Thyroid gland (tissue), 4 donors: ENCODE measurements around the gene NKAP. TPM values are rescaled to one million over a fixed set of nuclear protein-coding genes. Genes with fewer than 3 reads are reported as not detected.
"Not testable (repeated sequence)": the region's sequence is repeated elsewhere in the genome, so short reads cannot be mapped to it uniquely, and the experiment has no call there.

Experiments used
- DNase-seq, 2 donors: peaks; one replicate each; pipeline ENCODE4 v3.0.0-alpha.2; 2019
- H3K27ac ChIP-seq, 3 donors: fragments of 200-600 bp; sonication (generic); 1 replicate in 2 of 3; 2 replicates in 1 of 3; pipeline ENCODE4 v1.5.1; 2016 to 2019; ENCODE audit warnings: mild to moderate bottlenecking in 1 of 3, moderate library complexity in 1 of 3
- H3K27me3 ChIP-seq: fragments of 200-600 bp; sonication (generic); one replicate; pipeline ENCODE4 v1.5.1; 2019
- H3K36me3 ChIP-seq, 2 donors: fragments of 200-600 bp; sonication (generic); one replicate each; pipeline ENCODE4 v1.5.1; 2016 to 2019
- H3K4me1 ChIP-seq, 2 donors: fragments of 200-600 bp; sonication (generic); one replicate each; pipeline ENCODE4 v1.5.1; 2017 to 2019
- H3K4me3 ChIP-seq, 3 donors: fragments of 200-600 bp; sonication (generic); replicated peaks in 1 of 3; 1 replicate in 2 of 3; 2 replicates in 1 of 3; pipeline ENCODE4 v1.5.1; 2016; ENCODE audit warnings: mild to moderate bottlenecking in 1 of 3
- H3K9me3 ChIP-seq: fragments of 200-600 bp; sonication (generic); one replicate; pipeline ENCODE4 v1.5.1; 2017
- POLR2A ChIP-seq, 2 donors: fragments of 450-650 bp; IDR thresholded peaks; one replicate each; pipeline ENCODE4 v1.6.1; 2017; ENCODE audit warnings: antibody characterized with exemption in 2 of 2, mild to moderate bottlenecking in 2 of 2, moderate library complexity in 1 of 2
- WGBS, 2 donors: methylation state at CpG; one replicate each; pipeline ENCODE4 v1.1.5; 2017; 5-methylcytosine and 5-hydroxymethylcytosine counted together
- intact Hi-C: fragments of 100-400 bp; cut with DNase I; formaldehyde crosslinking; loops from one replicate; pipeline ENCODE4 v1.15.1; 2023
- total RNA-seq, 4 donors: library from RNA; depleted of rRNA; stranded (reverse); fragments of >200 nt; gene quantifications; one replicate each; pipeline ENCODE4 v1.2.3, GENCODE V29; 2016
- TF ChIP-seq, protein P1 (sequence below), 6 experiments: fragments of 200-600 bp in 3 of 6; fragments of 450-650 bp in 3 of 6; sonication (generic) in 3 of 6; IDR thresholded peaks; one replicate each; pipeline ENCODE4 v1.5.1; 2016 to 2019; ENCODE audit warnings: antibody characterized with exemption in 6 of 6, mild to moderate bottlenecking in 2 of 6, inconsistent platforms in 1 of 6, moderate library complexity in 1 of 6

Gene NKAP
- total RNA-seq, 4 donors from 2014 or later, result 5.9 to 13.7 (median 8.1) TPM

DNA sequence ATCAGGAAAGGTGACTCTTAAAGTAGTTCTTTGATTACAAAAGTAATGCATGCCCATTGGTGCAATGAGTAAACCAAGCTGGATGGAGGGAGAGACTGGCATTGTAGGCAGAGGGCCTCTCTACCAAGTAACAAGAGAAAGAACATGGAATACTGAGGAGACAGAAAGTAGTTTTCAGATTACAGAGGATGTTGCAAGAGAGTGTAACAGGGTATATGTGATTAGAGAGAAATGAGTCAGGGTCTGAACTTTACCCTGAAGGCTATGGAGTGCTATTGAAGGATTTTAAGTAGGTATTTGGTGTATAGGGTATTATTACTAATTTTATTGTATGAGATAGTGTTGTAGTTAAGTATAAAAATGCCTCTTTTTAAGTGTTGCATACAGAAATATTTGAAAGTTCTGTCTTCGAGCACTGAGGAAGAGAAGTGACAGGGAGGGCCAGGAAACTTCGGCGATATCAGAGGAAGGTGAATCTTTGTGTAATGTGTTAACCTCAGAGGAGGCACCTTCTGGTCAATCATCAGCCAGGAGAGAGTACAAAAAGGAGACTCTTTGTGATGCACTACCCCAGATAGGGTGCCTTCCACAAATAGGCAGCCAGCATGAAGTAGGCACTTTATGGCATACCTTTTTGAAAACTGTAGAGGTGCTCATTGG, 8.2 kb downstream of the NKAP start:
- WGBS, 2 donors, result 95 to 97% methylated on average over 3 of the region's 3 CpGs
- Histone ChIP-seq H3K4me3 (no peak overlapping the region), H3K9me3 (no peaks in the 10 kb centered on the region), H3K27ac (no peak overlapping the region), H3K36me3 (peaks cover 4 to 25% of the 10 kb centered on the region in 2 donors), H3K27me3 (no peaks in the 10 kb centered on the region), H3K4me1 (no peaks in the 10 kb centered on the region)
- TF ChIP-seq, protein P1, sequence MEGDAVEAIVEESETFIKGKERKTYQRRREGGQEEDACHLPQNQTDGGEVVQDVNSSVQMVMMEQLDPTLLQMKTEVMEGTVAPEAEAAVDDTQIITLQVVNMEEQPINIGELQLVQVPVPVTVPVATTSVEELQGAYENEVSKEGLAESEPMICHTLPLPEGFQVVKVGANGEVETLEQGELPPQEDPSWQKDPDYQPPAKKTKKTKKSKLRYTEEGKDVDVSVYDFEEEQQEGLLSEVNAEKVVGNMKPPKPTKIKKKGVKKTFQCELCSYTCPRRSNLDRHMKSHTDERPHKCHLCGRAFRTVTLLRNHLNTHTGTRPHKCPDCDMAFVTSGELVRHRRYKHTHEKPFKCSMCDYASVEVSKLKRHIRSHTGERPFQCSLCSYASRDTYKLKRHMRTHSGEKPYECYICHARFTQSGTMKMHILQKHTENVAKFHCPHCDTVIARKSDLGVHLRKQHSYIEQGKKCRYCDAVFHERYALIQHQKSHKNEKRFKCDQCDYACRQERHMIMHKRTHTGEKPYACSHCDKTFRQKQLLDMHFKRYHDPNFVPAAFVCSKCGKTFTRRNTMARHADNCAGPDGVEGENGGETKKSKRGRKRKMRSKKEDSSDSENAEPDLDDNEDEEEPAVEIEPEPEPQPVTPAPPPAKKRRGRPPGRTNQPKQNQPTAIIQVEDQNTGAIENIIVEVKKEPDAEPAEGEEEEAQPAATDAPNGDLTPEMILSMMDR (IDR thresholded peaks at IDR 0.05), result no peak
- TF ChIP-seq POLR2A (IDR thresholded peaks at IDR 0.05), result no peak
- no peak for DNase-seq
- intact Hi-C loops, result no loop called here

GRCh38 chrX:119922391-119922790, 21.2 kb downstream of the NKAP start:
- H3K4me3 ChIP-seq, H3K27ac ChIP-seq, H3K9me3 ChIP-seq, intact Hi-C loops, H3K4me1 ChIP-seq, H3K27me3 ChIP-seq, DNase-seq: not testable (repeated sequence)
- peaks cover 0 to 11% of the 10 kb centered on the region in 2 donors for H3K36me3 ChIP-seq
- WGBS, 2 donors, result 97 to 99% methylated on average over 7 of the region's 7 CpGs

DNA sequence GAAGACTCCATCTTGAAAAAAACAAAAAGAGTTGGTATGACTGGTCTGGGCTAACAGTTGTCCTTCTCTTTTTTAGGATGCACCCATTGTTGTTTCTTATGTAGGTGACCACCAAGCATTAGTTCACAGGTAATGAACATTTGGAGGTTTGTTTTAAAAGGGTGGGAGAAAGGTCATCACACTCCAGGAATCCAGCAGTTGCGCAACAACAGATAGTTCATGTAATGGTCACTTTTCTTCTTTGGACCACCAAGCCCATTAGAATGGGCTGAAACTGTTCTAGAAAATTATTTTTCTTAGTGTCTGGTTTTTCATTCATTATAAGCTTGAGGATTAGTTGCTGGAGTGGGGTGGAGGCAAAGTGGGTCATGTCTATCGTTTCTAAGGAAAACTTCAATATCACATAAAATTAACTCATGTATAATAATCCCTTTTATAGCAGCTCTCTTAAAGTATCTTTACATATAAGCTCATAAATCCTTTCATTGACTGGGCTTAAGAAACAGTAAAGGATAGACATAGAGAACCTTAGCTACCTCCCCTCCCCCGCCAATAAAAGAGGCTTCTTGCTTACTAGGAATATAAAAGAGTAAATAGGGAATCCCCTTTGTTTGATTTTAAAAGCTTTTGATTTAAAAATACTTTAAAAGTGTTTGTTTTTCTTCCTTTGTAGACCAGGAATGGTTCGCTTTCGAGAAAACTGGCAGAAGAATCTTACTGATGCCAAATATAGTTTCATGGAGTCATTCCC, 23.5 kb downstream of the NKAP start:
- Histone ChIP-seq H3K4me1 (no peaks in the 10 kb centered on the region), H3K4me3 (no peak overlapping the region), H3K36me3 (peaks cover 0 to 6% of the 10 kb centered on the region in 2 donors), H3K9me3 (no peaks in the 10 kb centered on the region), H3K27ac (no peak overlapping the region), H3K27me3 (no peaks in the 10 kb centered on the region)
- intact Hi-C loops, result no loop called here
- no peak for DNase-seq
- WGBS, 2 donors, result 89 to 94% methylated on average over 5 of the region's 5 CpGs
- TF ChIP-seq, protein P1 (IDR thresholded peaks at IDR 0.05), result no peak
- no peak for TF ChIP-seq POLR2A (IDR thresholded peaks at IDR 0.05)

GRCh38 chrX:119917877-119918276, 25.7 kb downstream of the NKAP start:
- intact Hi-C loops, result no loop called here
- 100% methylated on average over 2 of the region's 2 CpGs for WGBS, 2 donors
- Histone ChIP-seq H3K9me3 (no peaks in the 10 kb centered on the region), H3K27me3 (no peaks in the 10 kb centered on the region), H3K4me3 (no peak overlapping the region), H3K4me1 (no peaks in the 10 kb centered on the region), H3K36me3 (no peaks in the 10 kb centered on the region), H3K27ac (no peak overlapping the region)
- TF ChIP-seq POLR2A (IDR thresholded peaks at IDR 0.05), result no peak
- TF ChIP-seq, protein P1 (IDR thresholded peaks at IDR 0.05), result no peak
- DNase-seq, result no peak

GRCh38 chrX:119916310-119916709, 27.2 kb downstream of the NKAP start:
- Histone ChIP-seq H3K4me1 (no peaks in the 10 kb centered on the region), H3K4me3 (no peak overlapping the region), H3K36me3 (no peaks in the 10 kb centered on the region), H3K27me3 (no peaks in the 10 kb centered on the region), H3K27ac (no peak overlapping the region), H3K9me3 (no peaks in the 10 kb centered on the region)
- intact Hi-C loops, result no loop called here
- WGBS, 2 donors, result 97 to 98% methylated on average over 5 of the region's 5 CpGs
- TF ChIP-seq, protein P1 (IDR thresholded peaks at IDR 0.05), result no peak
- TF ChIP-seq POLR2A (IDR thresholded peaks at IDR 0.05), result no peak
- DNase-seq, result no peak
